Subcutaneous adipose tissue (tissue), 4 donors: ENCODE data around the gene USP49. TPM values are rescaled to one million over a fixed set of nuclear protein-coding genes. Genes with fewer than 3 reads are reported as not detected.

Experiments used
- CTCF ChIP-seq: fragments of 450-650 bp; IDR thresholded peaks from one replicate; pipeline ENCODE4 v1.5.1; 2016; ENCODE audit warnings: low read depth, mild to moderate bottlenecking, control low read depth, antibody characterized with exemption, moderate library complexity
- total RNA-seq, 4 donors: library from RNA; depleted of rRNA; stranded (reverse); fragments of >200 nt; gene quantifications; one replicate each; pipeline ENCODE4 v1.1.0, GENCODE V29; 2016

Gene USP49
- total RNA-seq, 4 donors from 2014 or later = 4.1 to 7.8 (median 5.7) TPM

- TF ChIP-seq CTCF = no peak
Observed at GRCh38 chr6:41783106-41783780, 111.9 kb downstream of the USP49 start.

- TF ChIP-seq CTCF = no peak
Observed at GRCh38 chr6:41781366-41781730, 113.8 kb downstream of the USP49 start.

- no peak for TF ChIP-seq CTCF
Observed at GRCh38 chr6:41780551-41781365, 114.4 kb downstream of the USP49 start, which contains the start of gene PRICKLE4. Gene PRICKLE4, plus strand, starts transcription at chr6:41780782. Its CDS starts 2,692 bp downstream, at chr6:41783474.

- no peak for TF ChIP-seq CTCF
Observed at GRCh38 chr6:41779788-41780550, 115.2 kb downstream of the USP49 start, which contains the start of gene FRS3. Gene FRS3, minus strand, starts transcription at chr6:41779900. Its CDS starts 2,913 bp downstream, at chr6:41776987.

- TF ChIP-seq CTCF = no peak
Observed at GRCh38 chr6:41779336-41779735, 115.8 kb downstream of the USP49 start.

GRCh38 chr6:41778895-41779294 lies 116.3 kb downstream of the USP49 start:
- no peak for TF ChIP-seq CTCF
